Measurements from ENCODE around the gene PRKCA. TPM values are rescaled to one million over a fixed set of nuclear protein-coding genes. Genes with fewer than 3 reads are reported as not detected.

The PRKCA gene
- total and polyA plus RNA-seq, 2 of the 13 experiments (the other 11 are each of a cell fraction or from before 2014, with no cell fraction given): 18.5 to 21.5 TPM

- no TSS peak for BruUV-seq (replicated peaks)
- no peak overlapping the region for H2AFZ ChIP-seq (ENCODE audit: low read length)
- no peak for DNase-seq (ENCODE audit: low spot score)
- peaks cover 30% of the 10 kb centered on the region for H3K4me1 ChIP-seq (ENCODE audit: insufficient read depth, low read length)
- intact Hi-C loops (cut with micrococcal nuclease; ENCODE audit: unreplicated experiment): no loop called here
- no peaks in the 10 kb centered on the region for H3K79me2 ChIP-seq (ENCODE audit: insufficient read depth, low read length)
- in situ Hi-C loops (cut with HindIII; ENCODE audit: extremely low pct_ligation_motif_present, low pct_unique_long_range_greater_than_20kb): no loop called here
- no peaks in the 10 kb centered on the region for H3K36me3 ChIP-seq (replicated peaks in 1 of 2; ENCODE audit: control insufficient read depth in 1 of 2, insufficient read depth in 2 of 2, low read length in 2 of 2)
- no peak overlapping the region for H3K27ac ChIP-seq (ENCODE audit: extremely low read length, insufficient read depth, low read length)
- no peak overlapping the region for H3K4me2 ChIP-seq (ENCODE audit: low read depth, low read length)
- 67% methylated on average over 8 of the region's 8 CpGs for WGBS (ENCODE audit: low lambda C conversion rate)
- no peaks in the 10 kb centered on the region for H3K27me3 ChIP-seq (ENCODE audit: control insufficient read depth in 1 of 2, insufficient read depth in 2 of 2, low read length in 2 of 2)
- no peak for ATAC-seq
- no peaks in the 10 kb centered on the region for H3K9me3 ChIP-seq (ENCODE audit: low read length)
- H4K20me1 ChIP-seq (ENCODE audit: insufficient read depth, low read length): no peaks in the 10 kb centered on the region
- no peak for FAIRE-seq
- H3K9ac ChIP-seq (ENCODE audit: insufficient read depth, low read depth, low read length): no peak overlapping the region
- ChIA-PET POLR2A (no interaction called here), CTCF (ENCODE audit: low intra/inter-chr PET ratio, low total read pairs) (no interaction called here)
- no peak overlapping the region for H3K4me3 ChIP-seq (replicated peaks in 1 of 3; ENCODE audit: insufficient read depth in 1 of 3, low read depth in 2 of 3, low read length in 3 of 3)
- TF ChIP-seq PHF21A (CRISPR knock-in tag; IDR thresholded peaks at IDR 0.05) (no peak), ZNF652 (CRISPR knock-in tag; IDR thresholded peaks at IDR 0.05; ENCODE audit: borderline replicate concordance, low read depth) (no peak), SKIL (CRISPR knock-in tag; IDR thresholded peaks at IDR 0.05; ENCODE audit: borderline replicate concordance) (no peak), PLSCR1 (CRISPR knock-in tag; IDR thresholded peaks at IDR 0.05; ENCODE audit: borderline replicate concordance) (no peak), MATR3 (CRISPR knock-in tag; IDR thresholded peaks at IDR 0.05) (no peak), ZBTB46 (CRISPR knock-in tag; IDR thresholded peaks at IDR 0.05; ENCODE audit: borderline replicate concordance) (no peak), ZNF780A (CRISPR knock-in tag; IDR thresholded peaks at IDR 0.05) (no peak), TFDP2 (CRISPR knock-in tag; IDR thresholded peaks at IDR 0.05) (no peak), SNAPC5 (CRISPR knock-in tag; IDR thresholded peaks at IDR 0.05; ENCODE audit: borderline replicate concordance) (no peak), ZMYM3 (CRISPR knock-in tag; IDR thresholded peaks at IDR 0.05) (no peak), TBP (CRISPR knock-in tag; IDR thresholded peaks at IDR 0.05) (no peak), ZSCAN5A (CRISPR knock-in tag; IDR thresholded peaks at IDR 0.05; ENCODE audit: borderline replicate concordance) (no peak), HDAC1 (CRISPR knock-in tag; IDR thresholded peaks at IDR 0.05) (no peak), TAF1 (CRISPR knock-in tag; IDR thresholded peaks at IDR 0.05) (no peak), FOSL2 (CRISPR knock-in tag; IDR thresholded peaks at IDR 0.05) (no peak), HNF4A (CRISPR knock-in tag; IDR thresholded peaks at IDR 0.05) (no peak), KLF11 (CRISPR knock-in tag; IDR thresholded peaks at IDR 0.05) (no peak), IKZF4 (CRISPR knock-in tag; IDR thresholded peaks at IDR 0.05; ENCODE audit: borderline replicate concordance, low read depth, not compliant biosample characterization) (no peak)
These were observed 34.0 kb upstream of the PRKCA start for GRCh38 chr17:66268247-66268927.

Measured in HepG2 (cell line).